ENCODE results near the gene TBC1D23.

DNA sequence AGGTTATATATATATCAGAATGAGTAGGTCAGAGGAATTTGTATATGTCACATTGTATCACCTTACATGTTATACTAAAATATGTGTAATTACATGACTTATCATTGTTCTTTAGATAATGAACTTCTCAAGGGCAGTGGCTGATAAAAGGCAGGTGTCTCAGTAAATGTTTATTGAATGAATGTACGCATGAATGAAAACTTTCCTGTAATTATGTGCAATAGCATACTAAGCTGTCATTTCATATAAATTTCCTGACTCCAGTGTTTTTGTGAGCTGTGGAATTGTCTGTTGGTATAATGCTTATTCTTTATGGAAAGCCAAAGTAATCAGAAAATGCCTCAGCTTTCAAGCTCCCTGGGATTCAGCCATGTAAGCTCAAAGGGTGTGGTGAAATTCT is 4.2 kb downstream of the TBC1D23 start:
- TF ChIP-seq, protein P1, sequence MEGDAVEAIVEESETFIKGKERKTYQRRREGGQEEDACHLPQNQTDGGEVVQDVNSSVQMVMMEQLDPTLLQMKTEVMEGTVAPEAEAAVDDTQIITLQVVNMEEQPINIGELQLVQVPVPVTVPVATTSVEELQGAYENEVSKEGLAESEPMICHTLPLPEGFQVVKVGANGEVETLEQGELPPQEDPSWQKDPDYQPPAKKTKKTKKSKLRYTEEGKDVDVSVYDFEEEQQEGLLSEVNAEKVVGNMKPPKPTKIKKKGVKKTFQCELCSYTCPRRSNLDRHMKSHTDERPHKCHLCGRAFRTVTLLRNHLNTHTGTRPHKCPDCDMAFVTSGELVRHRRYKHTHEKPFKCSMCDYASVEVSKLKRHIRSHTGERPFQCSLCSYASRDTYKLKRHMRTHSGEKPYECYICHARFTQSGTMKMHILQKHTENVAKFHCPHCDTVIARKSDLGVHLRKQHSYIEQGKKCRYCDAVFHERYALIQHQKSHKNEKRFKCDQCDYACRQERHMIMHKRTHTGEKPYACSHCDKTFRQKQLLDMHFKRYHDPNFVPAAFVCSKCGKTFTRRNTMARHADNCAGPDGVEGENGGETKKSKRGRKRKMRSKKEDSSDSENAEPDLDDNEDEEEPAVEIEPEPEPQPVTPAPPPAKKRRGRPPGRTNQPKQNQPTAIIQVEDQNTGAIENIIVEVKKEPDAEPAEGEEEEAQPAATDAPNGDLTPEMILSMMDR (IDR thresholded peaks at IDR 0.05; ENCODE audit: poor library complexity): no peak
- TF ChIP-seq EZH2 (IDR thresholded peaks at IDR 0.05; ENCODE audit: borderline replicate concordance): no peak
